Thyroid gland (tissue), 4 donors: Measurements from ENCODE around the gene UGT1A7.

Source experiments
- POLR2A ChIP-seq, 2 donors: fragments of 450-650 bp; IDR thresholded peaks; one replicate each; pipeline ENCODE4 v1.6.1; 2017; ENCODE audit warnings: antibody characterized with exemption in 2 of 2, mild to moderate bottlenecking in 2 of 2, moderate library complexity in 1 of 2
- TF ChIP-seq, protein P1 (sequence below), 6 experiments: fragments of 200-600 bp in 3 of 6; fragments of 450-650 bp in 3 of 6; sonication (generic) in 3 of 6; IDR thresholded peaks; one replicate each; pipeline ENCODE4 v1.5.1; 2016 to 2019; ENCODE audit warnings: antibody characterized with exemption in 6 of 6, mild to moderate bottlenecking in 2 of 6, inconsistent platforms in 1 of 6, moderate library complexity in 1 of 6

DNA sequence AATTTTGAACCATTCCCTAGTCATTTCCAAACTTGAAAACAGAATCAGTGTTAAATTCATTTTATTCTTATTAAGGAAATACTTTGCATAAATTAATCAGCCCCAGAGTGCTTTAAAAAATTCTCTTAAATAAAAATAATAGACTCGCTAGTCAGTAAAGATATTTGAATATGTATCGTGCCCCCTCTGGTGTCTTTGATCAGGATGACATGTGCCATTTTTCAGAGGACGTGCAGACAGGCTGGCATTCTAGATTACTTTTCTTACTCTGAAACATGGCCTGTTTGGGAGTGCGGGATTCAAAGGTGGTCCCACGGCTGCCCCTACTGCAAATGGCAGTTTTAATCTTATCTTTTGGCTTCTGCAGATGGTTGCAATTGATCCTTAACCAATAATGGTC is 90.9 kb downstream of the UGT1A7 start:
- TF ChIP-seq, protein P1, sequence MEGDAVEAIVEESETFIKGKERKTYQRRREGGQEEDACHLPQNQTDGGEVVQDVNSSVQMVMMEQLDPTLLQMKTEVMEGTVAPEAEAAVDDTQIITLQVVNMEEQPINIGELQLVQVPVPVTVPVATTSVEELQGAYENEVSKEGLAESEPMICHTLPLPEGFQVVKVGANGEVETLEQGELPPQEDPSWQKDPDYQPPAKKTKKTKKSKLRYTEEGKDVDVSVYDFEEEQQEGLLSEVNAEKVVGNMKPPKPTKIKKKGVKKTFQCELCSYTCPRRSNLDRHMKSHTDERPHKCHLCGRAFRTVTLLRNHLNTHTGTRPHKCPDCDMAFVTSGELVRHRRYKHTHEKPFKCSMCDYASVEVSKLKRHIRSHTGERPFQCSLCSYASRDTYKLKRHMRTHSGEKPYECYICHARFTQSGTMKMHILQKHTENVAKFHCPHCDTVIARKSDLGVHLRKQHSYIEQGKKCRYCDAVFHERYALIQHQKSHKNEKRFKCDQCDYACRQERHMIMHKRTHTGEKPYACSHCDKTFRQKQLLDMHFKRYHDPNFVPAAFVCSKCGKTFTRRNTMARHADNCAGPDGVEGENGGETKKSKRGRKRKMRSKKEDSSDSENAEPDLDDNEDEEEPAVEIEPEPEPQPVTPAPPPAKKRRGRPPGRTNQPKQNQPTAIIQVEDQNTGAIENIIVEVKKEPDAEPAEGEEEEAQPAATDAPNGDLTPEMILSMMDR (IDR thresholded peaks at IDR 0.05) = no peak
- no peak for TF ChIP-seq POLR2A (IDR thresholded peaks at IDR 0.05)
